OCI-LY1 (cell line): Measurements from ENCODE around the gene NUBPL.

Experiments used
- EZH2 ChIP-seq: fragments of 200-600 bp; sonication (generic), shearing (Covaris generic); IDR thresholded peaks from 2 replicates; pipeline ENCODE4 v1.8.0; 2017; ENCODE audit warnings: borderline replicate concordance, mixed run types, mild to moderate bottlenecking, antibody characterized with exemption, low read length, moderate library complexity, mixed read lengths
- TF ChIP-seq, protein P1 (sequence below): fragments of 200-600 bp; sonication (generic), shearing (Covaris generic); IDR thresholded peaks from 2 replicates; pipeline ENCODE4 v1.5.1; 2017; ENCODE audit warnings: mild to moderate bottlenecking, antibody characterized with exemption, low read length, moderate library complexity, mixed read lengths

DNA sequence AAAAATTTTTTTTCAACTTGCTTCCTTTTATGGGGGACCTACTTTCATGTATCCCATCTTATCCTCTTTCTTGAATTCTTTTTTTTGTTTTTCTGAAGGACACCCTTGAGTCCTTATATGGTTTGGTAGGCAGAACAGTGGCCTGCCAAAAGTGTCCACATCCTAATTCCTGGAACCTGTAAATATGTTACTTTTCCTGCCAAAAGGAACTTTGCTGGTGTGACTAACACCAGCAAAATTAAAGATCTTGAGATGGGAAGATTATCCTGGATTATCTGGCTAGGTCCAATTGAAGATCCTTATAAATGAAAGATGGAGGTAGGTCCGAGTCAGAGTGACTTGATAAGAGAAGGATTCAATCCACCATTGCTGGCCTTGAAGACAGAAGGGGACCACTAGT lies 5.3 kb downstream of the NUBPL start:
- TF ChIP-seq, protein P1, sequence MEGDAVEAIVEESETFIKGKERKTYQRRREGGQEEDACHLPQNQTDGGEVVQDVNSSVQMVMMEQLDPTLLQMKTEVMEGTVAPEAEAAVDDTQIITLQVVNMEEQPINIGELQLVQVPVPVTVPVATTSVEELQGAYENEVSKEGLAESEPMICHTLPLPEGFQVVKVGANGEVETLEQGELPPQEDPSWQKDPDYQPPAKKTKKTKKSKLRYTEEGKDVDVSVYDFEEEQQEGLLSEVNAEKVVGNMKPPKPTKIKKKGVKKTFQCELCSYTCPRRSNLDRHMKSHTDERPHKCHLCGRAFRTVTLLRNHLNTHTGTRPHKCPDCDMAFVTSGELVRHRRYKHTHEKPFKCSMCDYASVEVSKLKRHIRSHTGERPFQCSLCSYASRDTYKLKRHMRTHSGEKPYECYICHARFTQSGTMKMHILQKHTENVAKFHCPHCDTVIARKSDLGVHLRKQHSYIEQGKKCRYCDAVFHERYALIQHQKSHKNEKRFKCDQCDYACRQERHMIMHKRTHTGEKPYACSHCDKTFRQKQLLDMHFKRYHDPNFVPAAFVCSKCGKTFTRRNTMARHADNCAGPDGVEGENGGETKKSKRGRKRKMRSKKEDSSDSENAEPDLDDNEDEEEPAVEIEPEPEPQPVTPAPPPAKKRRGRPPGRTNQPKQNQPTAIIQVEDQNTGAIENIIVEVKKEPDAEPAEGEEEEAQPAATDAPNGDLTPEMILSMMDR: no peak
- TF ChIP-seq EZH2: no peak
